HG02571 (cell line): ENCODE measurements around the gene WAC.

ENCODE experiments used
- ATAC-seq: cut with Tn5 transposase; IDR thresholded peaks from one replicate; pipeline ENCODE4 v1.9.1; 2021; ENCODE audit warnings: mild to moderate bottlenecking, moderate library complexity; ENCODE audit not compliant: unreplicated experiment

WAC gene

DNA sequence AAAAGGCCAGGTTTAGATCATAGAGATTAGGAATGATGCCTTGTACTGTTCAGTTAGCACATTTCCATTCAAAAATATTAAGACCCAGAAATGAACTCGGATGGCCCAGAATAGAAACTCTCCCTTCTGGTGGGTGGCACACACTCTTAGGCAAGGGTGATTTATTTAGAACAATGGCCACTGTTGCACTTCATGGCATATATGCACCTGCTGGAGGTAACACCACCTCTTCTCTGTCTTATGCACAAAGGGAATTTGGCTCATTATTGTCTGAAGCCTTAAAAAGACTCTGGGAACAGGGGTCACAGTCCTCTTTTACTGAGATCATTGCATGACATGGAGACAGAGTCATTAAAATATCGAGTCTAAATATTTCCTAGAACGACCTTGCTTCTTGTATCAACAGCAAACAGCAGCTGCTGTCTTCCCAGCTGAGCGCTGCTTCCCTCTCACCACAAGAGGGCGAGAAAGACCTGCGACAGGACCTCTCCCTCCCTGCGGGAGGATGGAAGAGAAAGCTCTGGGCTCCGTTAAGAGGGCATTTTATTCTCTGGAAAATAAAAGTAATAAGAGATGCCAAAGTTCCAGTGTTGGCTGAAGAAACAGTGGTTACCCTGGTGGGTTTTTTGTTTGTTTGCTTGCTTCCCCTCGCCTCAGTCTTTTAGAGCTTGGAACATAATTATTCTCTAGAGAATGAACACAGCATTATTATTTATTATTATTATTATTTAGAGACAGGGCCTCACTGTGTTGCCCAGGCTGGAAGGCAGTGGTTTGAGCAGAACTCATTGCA is 130.9 kb downstream of the WAC start:
- peak; percentile 80 for ATAC-seq

DNA sequence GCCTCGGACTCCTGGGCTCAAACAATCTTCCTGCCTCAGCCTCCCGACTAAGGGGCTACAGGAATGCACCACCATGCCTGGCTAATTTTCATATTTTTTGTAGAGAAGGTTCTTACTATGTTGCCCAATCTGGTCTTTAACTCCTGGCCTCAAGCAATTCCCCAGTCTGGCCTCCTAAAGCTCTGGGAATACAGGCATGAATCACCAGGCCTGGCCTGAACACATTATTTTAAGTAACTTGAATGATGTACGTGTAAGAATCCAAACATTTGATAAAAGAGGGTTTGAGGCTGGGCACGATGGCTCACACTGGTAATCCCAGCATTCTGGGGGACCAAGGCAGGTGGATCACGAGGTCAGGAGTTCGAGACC is 131.4 kb downstream of the WAC start:
- ATAC-seq, result no peak

DNA sequence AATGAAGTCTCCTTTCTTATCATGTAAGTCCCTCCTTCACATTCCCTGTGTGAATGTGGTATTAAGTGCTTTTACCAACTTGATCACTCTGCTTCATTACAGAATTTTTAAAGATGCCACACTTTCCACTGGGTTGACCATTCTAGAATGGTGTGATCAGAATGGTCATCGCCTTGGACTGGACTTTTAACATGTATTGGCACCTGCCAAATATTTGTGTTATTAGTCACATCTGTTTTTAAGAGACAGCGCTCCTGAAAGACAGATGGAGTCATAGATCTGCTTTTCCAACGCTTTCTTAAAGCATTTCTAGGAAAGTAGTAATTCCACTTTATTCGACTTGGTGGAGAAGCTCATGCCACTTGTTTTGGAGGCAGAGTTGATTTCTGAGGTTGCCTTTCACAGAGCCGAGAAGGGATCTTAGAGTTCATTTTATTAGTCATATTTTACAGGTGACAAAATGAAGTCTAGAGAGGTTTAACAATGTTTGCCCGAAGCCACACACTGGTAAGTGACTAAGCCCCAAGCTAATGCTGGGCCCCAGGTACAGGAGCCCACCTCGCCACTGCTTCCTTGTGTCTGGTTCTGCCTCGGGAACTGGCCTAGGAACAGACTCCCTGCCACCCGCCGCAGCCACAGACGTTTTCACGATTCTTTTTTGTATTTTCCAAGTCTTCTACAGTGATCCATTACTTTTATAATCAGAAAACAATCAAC is 134.0 kb downstream of the WAC start:
- no peak for ATAC-seq

DNA sequence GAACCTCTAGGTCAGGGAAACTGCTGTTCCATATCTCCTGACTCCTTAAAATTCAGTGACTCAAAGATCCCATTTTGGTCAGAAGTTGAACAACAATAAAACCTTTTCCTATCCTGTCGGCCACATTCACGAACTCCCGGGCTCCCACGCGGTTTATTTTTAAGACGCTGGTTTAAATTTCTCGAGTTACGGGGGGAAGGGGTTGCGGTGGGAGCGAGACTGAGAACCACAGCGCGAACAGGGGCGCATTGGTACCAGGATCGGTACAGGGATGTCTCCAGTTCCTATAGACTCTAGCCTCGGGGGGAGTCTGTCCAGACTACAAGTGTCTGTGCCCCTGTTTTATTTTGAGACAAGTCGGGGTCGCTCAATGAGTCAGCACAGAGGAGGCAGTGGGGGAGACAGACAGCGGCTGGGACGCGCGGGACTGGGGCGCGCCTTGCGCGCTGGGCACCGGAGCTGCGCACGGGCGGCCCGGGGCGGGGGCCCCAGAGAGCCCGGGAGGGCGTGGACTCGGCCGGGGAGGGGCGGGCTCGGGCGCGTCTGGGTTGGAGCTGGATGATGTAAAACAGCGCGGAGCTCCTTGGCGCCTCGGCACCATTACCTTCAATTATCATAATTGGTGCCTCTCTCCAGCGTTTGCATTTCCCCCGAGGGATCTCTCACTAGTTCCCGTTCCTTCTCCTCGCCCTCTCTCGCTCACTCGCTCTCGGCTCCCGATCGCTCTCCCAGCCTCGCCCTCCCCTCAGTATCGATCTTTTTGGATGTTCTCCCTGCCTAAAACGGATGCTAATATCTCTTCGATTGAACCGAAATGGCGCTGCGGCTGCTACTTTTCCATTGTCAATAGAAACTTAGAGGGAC is 135.7 kb downstream of the WAC start:
- ATAC-seq, result no peak

DNA sequence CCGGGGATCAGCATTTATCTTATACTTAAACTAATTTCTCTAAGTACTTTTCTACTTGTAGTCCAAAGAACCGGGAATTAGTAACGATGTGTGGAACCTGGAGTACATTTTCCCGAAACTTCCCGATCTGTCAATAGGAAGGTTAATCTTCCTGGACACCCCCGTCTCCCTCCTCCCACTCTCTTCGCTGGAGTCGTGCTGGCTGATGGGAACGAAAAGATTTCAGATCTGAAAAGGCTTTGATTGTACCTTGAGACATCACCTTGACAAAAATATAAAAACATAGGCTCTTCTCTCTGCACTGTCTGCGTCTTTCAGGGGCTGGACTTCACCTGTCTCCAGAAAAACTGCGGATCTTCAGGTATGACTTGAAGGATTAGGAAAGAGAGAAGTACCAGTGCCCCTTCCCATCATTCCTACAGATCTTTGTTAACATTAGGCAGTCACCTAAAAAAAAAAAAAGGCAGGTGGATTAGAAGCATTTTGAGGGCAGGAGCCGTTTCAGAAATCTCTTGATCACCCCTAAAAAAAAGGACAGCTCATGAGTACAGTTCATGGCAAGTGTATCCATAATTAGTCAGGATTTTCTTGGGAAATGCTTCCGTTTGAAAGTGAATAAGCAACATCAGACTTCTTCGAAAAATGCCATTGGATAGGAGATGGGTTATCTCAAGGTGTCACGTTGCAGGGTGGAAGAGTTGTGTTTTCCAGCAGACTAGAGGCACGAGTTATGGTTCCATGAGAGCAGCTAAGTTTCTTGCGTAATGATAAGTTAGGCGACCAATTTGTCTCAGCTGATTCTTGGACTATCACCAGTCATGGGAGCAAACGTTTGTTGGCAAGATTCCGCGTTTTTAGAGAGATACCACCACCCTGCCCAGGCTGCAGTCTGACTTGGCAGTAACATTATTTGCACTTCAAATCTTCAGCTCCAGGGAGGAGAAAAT is 136.6 kb downstream of the WAC start:
- ATAC-seq, result no peak
